ENCODE measurements around the gene PPP1R12A. TPM values are rescaled to one million over a fixed set of nuclear protein-coding genes. Genes with fewer than 3 reads are reported as not detected.
"Not testable (repeated sequence)": the region's sequence is repeated elsewhere in the genome, so short reads cannot be mapped to it uniquely, and the experiment has no call there.

Gene PPP1R12A
- total and polyA plus RNA-seq, 8 donors = 6.1 to 31.7 (median 14.8) TPM

DNA sequence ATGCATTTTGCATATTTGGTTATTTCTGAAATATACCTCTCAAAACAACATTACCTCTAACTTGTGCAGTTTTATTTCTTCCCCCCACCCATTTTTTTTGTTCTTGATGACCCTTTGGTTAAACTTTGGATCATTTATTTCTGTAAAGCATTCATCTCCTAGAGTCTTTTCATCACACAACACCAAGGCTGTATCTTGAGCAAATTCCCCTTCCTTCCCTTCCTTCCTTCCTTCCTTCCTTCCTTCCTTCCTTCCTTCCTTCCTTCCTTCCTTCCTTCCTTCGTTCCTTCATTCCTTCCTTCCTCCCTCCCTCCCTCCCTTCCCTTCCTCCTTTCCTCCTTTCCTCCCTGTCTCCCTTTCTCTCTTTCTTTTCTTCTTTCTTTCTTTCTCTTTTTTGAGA is 43.8 kb upstream of the PPP1R12A start:
- 67 to 80% methylated on average over 1 of the region's 1 CpG for whole genome bisulfite sequencing, 2 donors
- TF ChIP-seq, protein P1, sequence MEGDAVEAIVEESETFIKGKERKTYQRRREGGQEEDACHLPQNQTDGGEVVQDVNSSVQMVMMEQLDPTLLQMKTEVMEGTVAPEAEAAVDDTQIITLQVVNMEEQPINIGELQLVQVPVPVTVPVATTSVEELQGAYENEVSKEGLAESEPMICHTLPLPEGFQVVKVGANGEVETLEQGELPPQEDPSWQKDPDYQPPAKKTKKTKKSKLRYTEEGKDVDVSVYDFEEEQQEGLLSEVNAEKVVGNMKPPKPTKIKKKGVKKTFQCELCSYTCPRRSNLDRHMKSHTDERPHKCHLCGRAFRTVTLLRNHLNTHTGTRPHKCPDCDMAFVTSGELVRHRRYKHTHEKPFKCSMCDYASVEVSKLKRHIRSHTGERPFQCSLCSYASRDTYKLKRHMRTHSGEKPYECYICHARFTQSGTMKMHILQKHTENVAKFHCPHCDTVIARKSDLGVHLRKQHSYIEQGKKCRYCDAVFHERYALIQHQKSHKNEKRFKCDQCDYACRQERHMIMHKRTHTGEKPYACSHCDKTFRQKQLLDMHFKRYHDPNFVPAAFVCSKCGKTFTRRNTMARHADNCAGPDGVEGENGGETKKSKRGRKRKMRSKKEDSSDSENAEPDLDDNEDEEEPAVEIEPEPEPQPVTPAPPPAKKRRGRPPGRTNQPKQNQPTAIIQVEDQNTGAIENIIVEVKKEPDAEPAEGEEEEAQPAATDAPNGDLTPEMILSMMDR (IDR thresholded peaks at IDR 0.05) = no peak
- no peak for DNase-seq
- H3K4me3 ChIP-seq = no peak overlapping the region
- no peak overlapping the region for H3K27ac ChIP-seq
- no peaks in the 10 kb centered on the region for H3K27me3 ChIP-seq
- no peaks in the 10 kb centered on the region for H3K4me1 ChIP-seq
- no peak for ATAC-seq
- intact Hi-C loops (cut with DNase I) = no loop called here
- no peaks in the 10 kb centered on the region for H3K36me3 ChIP-seq
- no peak for FAIRE-seq
- no peaks in the 10 kb centered on the region for H3K9me3 ChIP-seq

DNA sequence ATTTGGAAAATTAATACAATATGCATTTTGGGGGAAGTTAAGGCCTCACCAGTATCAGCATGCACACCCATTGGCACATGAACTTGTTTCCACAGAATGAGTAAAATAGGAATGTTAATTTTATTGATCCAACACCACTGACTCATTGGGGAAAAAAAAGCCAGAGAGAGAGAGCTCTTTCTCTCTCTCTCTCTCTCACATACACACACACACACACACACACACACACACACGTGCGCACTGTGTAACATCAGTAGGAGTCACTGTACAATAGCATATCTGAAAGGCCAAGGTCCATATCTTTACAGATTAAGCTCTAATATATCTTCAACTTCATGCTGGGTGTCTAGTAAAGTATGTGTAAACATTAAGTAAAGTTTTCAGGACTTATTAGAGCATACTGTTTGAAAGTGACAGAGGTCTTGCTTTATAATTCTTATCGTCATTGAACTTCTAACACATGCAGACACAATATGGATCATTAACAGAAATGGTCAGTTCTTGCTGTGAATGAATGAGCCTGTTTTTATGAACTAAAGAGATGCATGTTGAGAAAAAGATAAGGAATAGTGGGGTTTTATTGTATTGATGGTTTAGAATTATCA is 43.1 kb upstream of the PPP1R12A start:
- peak in 1 of 6 donors; percentile 12 for DNase-seq
- H3K4me3 ChIP-seq; H3K27ac ChIP-seq; H3K9me3 ChIP-seq; H3K4me1 ChIP-seq; intact Hi-C loops (cut with DNase I); H3K36me3 ChIP-seq; H3K27me3 ChIP-seq: not testable (repeated sequence)
- WGBS, 2 donors = 12 to 28% methylated on average over 1 to 3 of the region's 3 CpGs
- peak; percentile 72 to 79 (median 74) for ATAC-seq
- peak; percentile 26 for FAIRE-seq

DNA sequence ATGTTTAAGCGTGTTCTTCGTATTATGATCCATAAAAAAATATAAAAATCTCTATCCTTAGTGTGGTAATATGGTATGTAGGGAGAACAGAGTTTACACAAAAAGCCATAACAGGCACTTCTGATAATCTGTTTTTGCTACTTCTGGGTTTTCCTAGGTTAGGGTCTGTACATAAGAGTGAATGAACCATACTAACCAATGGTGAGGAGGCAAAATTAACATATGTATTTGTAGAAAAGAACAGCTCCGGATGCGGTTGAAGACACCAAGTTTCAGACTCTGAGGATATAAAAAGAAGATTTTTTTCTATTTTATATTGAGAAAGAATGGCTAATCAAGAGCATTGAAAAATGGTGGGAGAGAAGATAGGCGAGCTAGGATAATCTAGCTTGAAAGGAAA is 40.2 kb upstream of the PPP1R12A start:
- 81 to 83% methylated on average over 5 of the region's 5 CpGs for WGBS, 2 donors
- no peaks in the 10 kb centered on the region for H3K27me3 ChIP-seq
- TF ChIP-seq, protein P1 (IDR thresholded peaks at IDR 0.05) = no peak
- H3K4me1 ChIP-seq = no peaks in the 10 kb centered on the region
- ATAC-seq (no peak), FAIRE-seq (no peak), DNase-seq (no peak)
- H3K9me3 ChIP-seq = no peaks in the 10 kb centered on the region
- no peak overlapping the region for H3K27ac ChIP-seq
- no peak overlapping the region for H3K4me3 ChIP-seq
- intact Hi-C loops (cut with DNase I) = no loop called here
- no peaks in the 10 kb centered on the region for H3K36me3 ChIP-seq

DNA sequence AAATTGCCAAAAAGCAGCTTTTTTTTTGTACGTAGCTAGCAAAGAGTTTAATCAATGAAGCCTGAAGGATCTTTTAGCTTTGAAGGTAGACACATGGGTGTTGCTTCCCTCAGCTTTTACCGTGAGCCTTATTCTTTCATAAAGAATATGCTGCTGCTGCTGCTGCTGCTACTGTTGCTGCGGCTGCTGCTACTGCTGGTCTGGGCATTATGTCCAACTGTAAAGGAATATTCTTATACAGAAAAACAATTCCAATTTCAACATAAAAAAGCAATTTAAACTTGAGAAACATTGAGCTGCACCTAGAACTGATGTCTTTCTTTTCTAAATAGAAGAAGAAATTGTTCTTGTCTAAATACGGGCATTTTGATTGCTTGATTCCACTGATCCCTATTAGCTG is 38.9 kb upstream of the PPP1R12A start:
- ATAC-seq = no peak
- 87 to 89% methylated on average over 4 of the region's 4 CpGs for WGBS, 2 donors
- no peaks in the 10 kb centered on the region for H3K9me3 ChIP-seq
- H3K36me3 ChIP-seq = no peaks in the 10 kb centered on the region
- no peak for DNase-seq
- TF ChIP-seq, protein P1 (IDR thresholded peaks at IDR 0.05) = no peak
- no peak overlapping the region for H3K27ac ChIP-seq
- no peak for FAIRE-seq
- no peaks in the 10 kb centered on the region for H3K4me1 ChIP-seq
- intact Hi-C loops (cut with DNase I) = no loop called here
- H3K27me3 ChIP-seq = no peaks in the 10 kb centered on the region
- H3K4me3 ChIP-seq = no peak overlapping the region

DNA sequence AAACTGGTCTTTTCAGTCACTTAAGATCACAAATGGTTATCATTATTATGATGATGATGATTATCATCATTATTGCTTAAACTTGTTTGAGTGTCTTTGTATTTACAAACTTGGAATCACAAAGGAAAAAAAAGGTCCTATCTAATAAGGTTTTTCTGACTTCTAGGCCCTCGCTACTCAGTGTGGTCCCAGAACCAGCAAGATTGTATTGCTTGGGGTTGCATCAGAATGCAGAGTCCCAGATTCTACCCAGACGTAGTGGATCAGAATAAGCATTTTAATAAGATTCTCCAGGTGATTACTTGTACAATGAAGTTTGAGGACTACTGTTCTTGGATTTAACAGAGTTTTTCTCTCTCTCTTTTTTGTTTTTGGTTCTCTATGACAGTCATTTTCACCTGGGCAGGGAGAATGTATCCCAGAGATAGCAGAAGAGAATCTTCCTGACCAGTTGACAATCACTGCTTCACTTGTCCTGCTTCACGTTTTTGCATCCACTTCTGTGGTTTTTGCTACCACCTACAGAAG is 29.3 kb upstream of the PPP1R12A start:
- no peaks in the 10 kb centered on the region for H3K4me1 ChIP-seq
- 56 to 59% methylated on average over 3 of the region's 3 CpGs for WGBS, 2 donors
- H3K4me3 ChIP-seq = no peak overlapping the region
- H3K36me3 ChIP-seq = no peaks in the 10 kb centered on the region
- TF ChIP-seq, protein P1 (IDR thresholded peaks at IDR 0.05) = no peak
- no peak for DNase-seq
- no peaks in the 10 kb centered on the region for H3K27me3 ChIP-seq
- H3K27ac ChIP-seq = no peak overlapping the region
- no peak for FAIRE-seq
- ATAC-seq = no peak
- intact Hi-C loops (cut with DNase I) = no loop called here
- H3K9me3 ChIP-seq = no peaks in the 10 kb centered on the region
